Activated CD4-positive, alpha-beta T cell treated with anti-CD3 and anti-CD28 coated beads, Interleukin-2, amount 10 ng/mL, durations not matched to agents 7 days and 5 days (primary cell): ENCODE results near the gene RGS7. TPM values are rescaled to one million over a fixed set of nuclear protein-coding genes. Genes with fewer than 3 reads are reported as not detected.

Source experiments
- CTCF ChIA-PET: fragments of 350-600 bp; sonication (Branson Sonifier 250); formaldehyde crosslinking; loops from one replicate; lab custom pipeline; 2021; ENCODE audit warnings: antibody characterized with exemption; lab: Charles Lee
- POLR2A ChIA-PET: fragments of 350-600 bp; sonication (Branson Sonifier 250); formaldehyde crosslinking; loops from one replicate; lab custom pipeline; 2021; ENCODE audit warnings: antibody characterized with exemption; lab: Charles Lee
- DNase-seq: peaks from one replicate; pipeline ENCODE4 v3.0.0-alpha.2; 2020
- H3K27ac Mint-ChIP-seq: one replicate; pipeline ENCODE4 v1.8.0; 2021; ENCODE audit warnings: mild to moderate bottlenecking, moderate library complexity, mixed read lengths
- H3K27me3 Mint-ChIP-seq: one replicate; pipeline ENCODE4 v1.8.0; 2021; ENCODE audit warnings: mixed read lengths
- H3K36me3 Mint-ChIP-seq: one replicate; pipeline ENCODE4 v1.8.0; 2021; ENCODE audit warnings: low read depth, mixed read lengths
- H3K4me1 Mint-ChIP-seq: one replicate; pipeline ENCODE4 v1.8.0; 2021; ENCODE audit warnings: mixed read lengths
- H3K4me3 Mint-ChIP-seq: one replicate; pipeline ENCODE4 v1.8.0; 2021; ENCODE audit warnings: mild to moderate bottlenecking, moderate library complexity, mixed read lengths
- H3K9me3 Mint-ChIP-seq: one replicate; pipeline ENCODE4 v1.8.0; 2021; ENCODE audit warnings: mixed read lengths
- total RNA-seq, 2 experiments: library from RNA; stranded (reverse); gene quantifications; one replicate each; pipeline ENCODE4 v1.2.3, GENCODE V29; 2021

RGS7 gene
- total RNA-seq, 2 experiments from 2014 or later: not detected

DNA sequence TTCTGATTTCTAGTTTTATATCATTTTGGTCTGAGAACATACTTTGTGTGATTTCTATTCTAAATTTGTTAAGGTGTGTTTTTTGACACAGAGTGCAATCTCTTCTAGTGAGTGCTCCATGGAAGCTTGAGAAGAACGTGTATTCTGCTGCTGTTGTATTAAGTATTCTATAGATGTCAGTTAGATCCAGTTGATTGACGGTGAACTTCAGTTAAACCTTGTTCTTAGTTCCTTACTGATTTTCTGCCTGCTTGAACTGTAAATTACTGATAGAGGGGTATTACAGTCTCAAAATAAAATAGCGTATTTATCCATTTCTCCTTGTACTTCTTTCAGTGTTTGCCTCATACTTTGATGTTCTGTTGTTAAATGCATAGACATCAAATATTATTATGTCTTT lies 497.0 kb downstream of the RGS7 start:
- H3K36me3 Mint-ChIP-seq: no peaks in the 10 kb centered on the region
- CTCF ChIA-PET: no interaction called here
- no peak overlapping the region for H3K4me3 Mint-ChIP-seq
- no peak for DNase-seq
- H3K27ac Mint-ChIP-seq: no peak overlapping the region
- no peaks in the 10 kb centered on the region for H3K4me1 Mint-ChIP-seq
- POLR2A ChIA-PET: no interaction called here
- peaks cover 2% of the 10 kb centered on the region for H3K9me3 Mint-ChIP-seq
- H3K27me3 Mint-ChIP-seq: no peaks in the 10 kb centered on the region

DNA sequence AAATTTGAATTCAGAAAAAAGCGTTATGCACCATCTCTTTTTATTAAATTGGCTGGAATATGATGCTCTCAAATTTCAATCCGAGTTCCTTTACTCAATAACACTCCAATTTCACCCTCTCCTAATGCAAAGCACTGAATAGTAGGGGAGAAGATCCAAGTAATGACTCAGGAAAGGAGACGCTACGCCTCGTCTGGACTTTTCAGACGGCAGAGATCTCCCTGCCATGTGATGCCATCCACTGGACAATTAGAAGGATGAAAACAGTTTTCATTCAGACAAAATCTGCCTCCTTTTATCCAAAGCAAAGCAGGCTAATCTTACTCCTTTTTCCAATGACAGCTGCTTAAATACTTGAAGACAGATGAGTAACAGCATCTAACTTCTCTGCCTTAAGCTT lies 502.6 kb downstream of the RGS7 start:
- H3K36me3 Mint-ChIP-seq: no peaks in the 10 kb centered on the region
- H3K27ac Mint-ChIP-seq: no peak overlapping the region
- POLR2A ChIA-PET: no interaction called here
- CTCF ChIA-PET: no interaction called here
- H3K27me3 Mint-ChIP-seq: no peaks in the 10 kb centered on the region
- H3K9me3 Mint-ChIP-seq: no peaks in the 10 kb centered on the region
- H3K4me1 Mint-ChIP-seq: no peaks in the 10 kb centered on the region
- DNase-seq: no peak
- no peak overlapping the region for H3K4me3 Mint-ChIP-seq

DNA sequence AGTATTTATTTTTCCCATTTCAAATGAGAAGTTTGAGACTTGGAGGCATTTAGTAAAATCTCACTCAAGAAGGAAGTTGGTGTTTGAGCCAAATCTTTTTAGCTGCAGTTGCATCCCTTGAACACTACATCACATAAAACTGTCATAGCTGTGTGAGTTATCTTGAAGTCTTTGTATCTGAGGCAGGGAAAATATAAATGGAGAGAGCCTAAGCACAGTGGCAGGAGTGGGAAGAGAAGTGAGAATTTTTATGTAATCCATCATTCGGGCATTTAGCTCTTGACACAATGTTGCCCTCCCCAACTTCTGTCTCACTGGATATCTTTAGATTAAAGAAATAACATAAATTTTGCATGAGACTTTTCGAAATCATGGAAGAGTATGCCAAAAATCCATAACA lies 509.7 kb downstream of the RGS7 start:
- POLR2A ChIA-PET: no interaction called here
- CTCF ChIA-PET: no interaction called here
- no peaks in the 10 kb centered on the region for H3K4me1 Mint-ChIP-seq
- H3K36me3 Mint-ChIP-seq: no peaks in the 10 kb centered on the region
- H3K9me3 Mint-ChIP-seq: no peaks in the 10 kb centered on the region
- H3K27me3 Mint-ChIP-seq: no peaks in the 10 kb centered on the region
- H3K27ac Mint-ChIP-seq: no peak overlapping the region
- H3K4me3 Mint-ChIP-seq: no peak overlapping the region
- DNase-seq: no peak

DNA sequence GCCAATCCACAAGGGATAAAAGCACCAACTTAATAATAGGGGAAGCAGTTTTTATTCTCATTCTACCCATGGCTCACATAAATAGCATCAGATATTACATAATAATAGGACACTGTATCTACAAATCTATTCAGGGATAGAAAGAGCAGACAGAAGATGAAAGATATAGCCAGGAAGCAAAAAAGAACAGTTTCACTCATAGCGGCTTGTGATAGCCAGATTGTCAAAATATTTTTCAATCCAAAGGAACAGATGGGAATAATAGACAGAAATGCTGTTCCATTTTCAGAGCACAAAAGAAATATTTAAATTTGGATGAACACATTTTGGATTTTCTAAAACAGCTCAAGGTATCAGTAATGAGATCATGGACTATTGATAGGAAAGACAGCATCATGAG lies 512.5 kb downstream of the RGS7 start:
- DNase-seq: no peak
- CTCF ChIA-PET: no interaction called here
- Mint-ChIP-seq H3K27me3 (no peaks in the 10 kb centered on the region), H3K4me3 (no peak overlapping the region), H3K9me3 (no peaks in the 10 kb centered on the region), H3K36me3 (no peaks in the 10 kb centered on the region), H3K4me1 (no peaks in the 10 kb centered on the region), H3K27ac (no peak overlapping the region)
- POLR2A ChIA-PET: no interaction called here

DNA sequence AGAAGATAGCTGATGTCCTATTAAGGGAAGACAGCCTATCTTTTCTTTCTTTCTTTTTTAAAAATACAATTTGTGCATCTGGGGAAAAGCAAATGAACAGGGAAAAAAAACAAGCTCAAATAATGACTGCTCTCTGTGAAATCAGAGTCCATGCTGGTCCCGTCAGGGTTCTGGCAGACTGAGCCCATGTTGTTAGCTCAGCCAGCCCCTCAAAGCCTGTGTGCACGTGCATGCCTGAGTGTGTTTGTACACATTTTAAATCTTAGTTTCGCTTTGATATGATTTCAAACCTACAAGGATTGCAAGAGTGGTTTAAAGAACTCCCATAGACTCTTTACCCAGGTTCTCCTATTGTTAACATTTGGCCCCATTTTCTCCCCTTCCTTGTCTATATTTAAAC lies 513.2 kb downstream of the RGS7 start:
- Mint-ChIP-seq H3K36me3 (no peaks in the 10 kb centered on the region), H3K27me3 (no peaks in the 10 kb centered on the region), H3K4me1 (no peaks in the 10 kb centered on the region), H3K4me3 (no peak overlapping the region), H3K27ac (no peak overlapping the region), H3K9me3 (no peaks in the 10 kb centered on the region)
- ChIA-PET POLR2A (no interaction called here), CTCF (no interaction called here)
- no peak for DNase-seq

DNA sequence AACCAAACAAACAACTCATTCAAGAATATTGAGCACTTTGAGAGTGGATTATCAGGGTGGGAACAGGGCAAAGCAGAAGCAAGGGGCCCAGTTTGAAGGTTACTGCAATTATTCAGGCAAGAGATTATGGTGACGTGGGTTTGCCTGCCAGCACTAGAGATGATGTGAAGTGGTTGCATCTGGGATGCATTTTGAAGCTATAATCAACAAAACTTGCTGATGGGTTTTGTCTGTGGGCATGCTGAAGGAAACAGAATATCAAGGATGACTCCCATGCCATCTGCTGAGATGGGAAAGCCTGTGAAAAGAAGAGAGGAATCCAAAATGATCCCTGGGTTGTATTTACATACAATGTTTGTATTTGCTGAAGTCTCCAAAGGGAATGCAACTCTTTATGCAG lies 520.7 kb downstream of the RGS7 start:
- Mint-ChIP-seq H3K27ac (no peak overlapping the region), H3K27me3 (no peaks in the 10 kb centered on the region), H3K9me3 (peaks cover 2% of the 10 kb centered on the region), H3K4me1 (no peaks in the 10 kb centered on the region), H3K36me3 (no peaks in the 10 kb centered on the region), H3K4me3 (no peak overlapping the region)
- ChIA-PET CTCF (no interaction called here), POLR2A (no interaction called here)
- no peak for DNase-seq

DNA sequence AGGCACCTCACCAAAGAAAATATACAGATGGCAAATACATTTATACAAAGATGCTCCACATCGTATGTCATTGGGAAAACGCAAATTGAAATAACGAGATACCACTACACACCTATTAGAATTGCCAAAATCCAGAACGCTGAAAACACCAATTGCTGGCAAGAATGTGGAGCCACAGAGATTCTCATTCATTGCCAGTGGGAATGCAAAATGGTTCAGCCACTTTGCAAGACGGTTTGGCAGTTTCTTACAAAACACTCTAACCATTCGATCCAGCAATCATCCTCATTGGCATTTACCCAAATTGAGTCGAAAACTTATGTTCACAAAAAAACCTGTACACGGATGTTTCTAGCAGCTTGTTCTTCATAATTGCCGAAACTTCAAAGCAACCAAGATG lies 521.7 kb downstream of the RGS7 start:
- H3K27me3 Mint-ChIP-seq: no peaks in the 10 kb centered on the region
- no peak for DNase-seq
- no peak overlapping the region for H3K4me3 Mint-ChIP-seq
- no peaks in the 10 kb centered on the region for H3K36me3 Mint-ChIP-seq
- H3K27ac Mint-ChIP-seq: no peak overlapping the region
- peaks cover 2% of the 10 kb centered on the region for H3K9me3 Mint-ChIP-seq
- POLR2A ChIA-PET: no interaction called here
- no peaks in the 10 kb centered on the region for H3K4me1 Mint-ChIP-seq
- CTCF ChIA-PET: no interaction called here

DNA sequence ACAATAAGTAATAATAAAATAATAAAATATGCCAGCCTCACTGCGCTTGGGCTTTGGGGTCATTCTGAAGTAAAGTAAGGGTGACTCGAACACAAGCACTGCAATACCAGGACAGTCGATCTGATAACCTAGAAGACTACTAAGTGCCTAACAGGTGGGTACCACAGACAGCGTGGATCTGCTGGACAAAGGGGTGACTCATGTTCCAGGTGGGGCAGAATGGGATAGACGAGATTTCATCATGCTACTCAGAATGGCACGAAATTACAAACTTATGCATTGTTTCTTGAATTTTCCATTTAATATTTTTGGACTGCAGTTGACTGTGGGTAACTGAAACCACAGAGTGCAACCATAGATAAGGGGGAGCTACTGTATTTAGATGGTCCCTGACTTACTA lies 523.9 kb downstream of the RGS7 start:
- CTCF ChIA-PET: no interaction called here

DNA sequence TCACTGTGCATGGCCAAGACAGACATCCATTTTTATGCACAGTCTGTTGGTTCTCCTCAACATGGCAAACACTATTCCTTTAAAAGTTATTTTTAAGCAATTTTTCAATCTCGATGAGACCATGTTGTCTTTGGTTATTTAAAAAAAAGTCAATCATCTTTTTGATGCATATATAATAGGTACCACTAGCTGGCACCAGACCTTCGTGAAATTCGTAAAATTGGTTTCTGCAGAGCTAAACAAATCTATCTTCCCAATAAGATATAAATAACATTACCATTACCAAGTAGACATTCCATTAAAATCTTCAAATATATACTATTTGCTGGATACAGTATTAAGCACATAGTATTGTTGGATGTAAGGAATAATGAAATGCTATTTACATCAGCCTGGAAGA lies 525.1 kb downstream of the RGS7 start:
- no peaks in the 10 kb centered on the region for H3K4me1 Mint-ChIP-seq
- H3K27ac Mint-ChIP-seq: no peak overlapping the region
- no peak for DNase-seq
- no peaks in the 10 kb centered on the region for H3K27me3 Mint-ChIP-seq
- H3K4me3 Mint-ChIP-seq: no peak overlapping the region
- no peaks in the 10 kb centered on the region for H3K36me3 Mint-ChIP-seq
- CTCF ChIA-PET: no interaction called here
- peaks cover 2% of the 10 kb centered on the region for H3K9me3 Mint-ChIP-seq
- POLR2A ChIA-PET: no interaction called here

More for the DNA sequence above, 523.9 kb downstream of the RGS7 start:
- Mint-ChIP-seq H3K27me3 (no peaks in the 10 kb centered on the region), H3K36me3 (no peaks in the 10 kb centered on the region), H3K4me1 (no peaks in the 10 kb centered on the region), H3K4me3 (no peak overlapping the region), H3K9me3 (peaks cover 2% of the 10 kb centered on the region), H3K27ac (no peak overlapping the region)
- DNase-seq: no peak
- POLR2A ChIA-PET: no interaction called here

DNA sequence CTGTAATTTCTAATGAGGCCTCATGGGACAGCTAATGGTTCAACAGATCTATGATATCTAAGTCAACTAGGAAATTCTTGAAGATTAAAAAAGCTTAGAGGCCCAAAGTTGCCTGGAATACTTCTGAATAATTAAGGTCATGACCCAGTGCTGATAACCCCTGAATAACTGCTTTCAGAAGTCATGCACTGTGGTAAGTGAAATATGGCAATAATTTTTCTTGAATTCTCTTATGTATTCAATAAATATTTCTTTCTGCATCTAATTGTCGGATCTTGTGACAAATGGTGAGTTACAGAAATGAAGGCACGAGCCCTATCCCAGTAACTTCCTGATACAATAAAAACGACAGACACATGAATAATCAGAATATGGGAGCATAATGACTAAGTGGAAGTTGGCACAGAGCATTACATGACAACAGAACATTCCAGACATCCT lies 525.8 kb downstream of the RGS7 start:
- peaks cover 2% of the 10 kb centered on the region for H3K9me3 Mint-ChIP-seq
- ChIA-PET CTCF (no interaction called here), POLR2A (no interaction called here)
- H3K27me3 Mint-ChIP-seq: no peaks in the 10 kb centered on the region
- H3K36me3 Mint-ChIP-seq: no peaks in the 10 kb centered on the region
- H3K4me1 Mint-ChIP-seq: no peaks in the 10 kb centered on the region
- no peak for DNase-seq
- H3K4me3 Mint-ChIP-seq: no peak overlapping the region
- no peak overlapping the region for H3K27ac Mint-ChIP-seq

DNA sequence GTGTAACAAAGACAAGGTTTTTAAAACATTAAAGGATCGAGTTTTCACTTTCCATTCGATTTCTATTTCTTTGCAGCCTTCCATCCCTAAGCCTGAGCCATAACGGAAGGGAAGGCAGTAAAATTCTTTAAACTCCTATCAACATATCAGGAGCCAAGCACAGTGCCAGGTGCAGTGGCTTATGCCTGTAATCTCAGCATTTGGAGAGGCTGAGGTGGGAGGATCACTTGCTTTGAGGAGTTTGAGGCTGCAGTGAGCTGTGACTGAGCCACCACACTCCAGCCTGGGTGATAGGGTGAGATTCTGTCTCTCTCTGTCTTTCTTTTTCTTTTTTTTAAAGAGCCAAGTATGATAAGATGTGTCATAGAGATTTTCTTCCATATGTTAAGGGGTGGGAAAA lies 527.5 kb downstream of the RGS7 start:
- Mint-ChIP-seq H3K36me3 (no peaks in the 10 kb centered on the region), H3K27me3 (no peaks in the 10 kb centered on the region), H3K9me3 (peaks cover 2% of the 10 kb centered on the region), H3K27ac (no peak overlapping the region), H3K4me1 (no peaks in the 10 kb centered on the region), H3K4me3 (no peak overlapping the region)
- CTCF ChIA-PET: no interaction called here
- DNase-seq: no peak
- POLR2A ChIA-PET: no interaction called here

DNA sequence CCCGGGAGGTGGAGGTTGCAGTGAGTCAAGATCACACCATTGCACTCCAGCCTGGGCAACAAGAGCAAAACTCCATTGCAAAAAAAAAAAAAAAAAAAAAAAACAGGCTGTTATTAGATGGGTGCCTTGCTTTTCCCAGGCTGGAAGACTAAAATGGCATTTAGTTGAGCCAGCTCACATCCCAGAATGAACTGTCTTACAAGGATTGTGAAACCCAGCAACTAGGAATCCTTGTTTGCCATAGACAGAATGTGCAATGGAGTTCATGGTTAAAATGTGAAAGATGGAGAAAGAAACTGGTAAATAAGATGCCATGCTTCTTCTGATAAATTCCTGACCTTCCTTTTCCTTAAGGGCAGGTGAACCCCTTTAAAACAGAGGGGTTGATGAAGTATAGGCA lies 529.2 kb downstream of the RGS7 start:
- no peak for DNase-seq
- POLR2A ChIA-PET: no interaction called here
- Mint-ChIP-seq H3K9me3 (no peaks in the 10 kb centered on the region), H3K27me3 (no peaks in the 10 kb centered on the region), H3K4me1 (no peaks in the 10 kb centered on the region), H3K36me3 (no peaks in the 10 kb centered on the region), H3K27ac (no peak overlapping the region), H3K4me3 (no peak overlapping the region)
- CTCF ChIA-PET: no interaction called here

DNA sequence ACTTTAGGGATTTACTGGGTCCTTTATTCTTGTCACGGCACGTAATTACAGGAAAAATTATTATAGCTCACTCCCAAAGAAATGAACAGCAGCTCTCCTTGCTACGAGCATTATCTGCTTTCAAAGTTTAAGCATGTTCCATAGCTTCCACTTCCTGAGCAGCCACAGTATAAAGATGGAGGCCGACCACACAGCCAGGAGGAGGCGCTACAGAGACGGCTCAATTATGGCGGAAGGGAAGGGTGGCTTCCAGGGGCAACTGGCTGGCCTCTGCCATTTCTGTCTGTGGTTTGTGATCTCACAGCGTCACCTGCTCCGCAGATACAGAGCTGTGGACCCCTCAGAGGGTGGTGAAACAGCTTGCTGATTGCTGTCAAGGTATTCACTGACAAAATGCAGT lies 532.8 kb downstream of the RGS7 start:
- ChIA-PET CTCF (no interaction called here), POLR2A (no interaction called here)
- no peak for DNase-seq
- Mint-ChIP-seq H3K9me3 (no peaks in the 10 kb centered on the region), H3K36me3 (no peaks in the 10 kb centered on the region), H3K4me3 (no peak overlapping the region), H3K27ac (no peak overlapping the region), H3K4me1 (no peaks in the 10 kb centered on the region), H3K27me3 (no peaks in the 10 kb centered on the region)

DNA sequence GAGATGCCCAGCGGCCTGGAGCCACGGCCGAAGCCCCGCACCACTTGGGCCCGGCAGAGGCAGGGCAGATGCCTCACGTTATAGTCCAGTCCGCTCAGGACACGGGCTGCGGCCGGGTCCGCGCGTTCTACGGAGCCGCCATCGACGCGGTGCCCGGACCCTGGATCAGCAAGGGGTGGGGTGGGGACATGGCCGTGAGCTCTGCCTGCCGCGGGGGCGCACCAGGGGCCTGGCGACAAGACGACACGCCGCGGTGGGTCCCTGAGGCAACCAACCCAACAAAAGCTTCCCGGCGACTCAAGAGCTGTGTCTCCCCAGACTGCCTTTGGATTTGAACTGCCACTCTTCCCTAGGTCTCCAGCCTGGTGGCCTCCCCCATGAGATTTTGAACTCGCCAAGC lies 533.6 kb downstream of the RGS7 start:
- no peak overlapping the region for H3K27ac Mint-ChIP-seq
- no peaks in the 10 kb centered on the region for H3K27me3 Mint-ChIP-seq
- POLR2A ChIA-PET: no interaction called here
- no peak overlapping the region for H3K4me3 Mint-ChIP-seq
- no peaks in the 10 kb centered on the region for H3K4me1 Mint-ChIP-seq
- DNase-seq: no peak
- CTCF ChIA-PET: no interaction called here
- no peaks in the 10 kb centered on the region for H3K36me3 Mint-ChIP-seq
- H3K9me3 Mint-ChIP-seq: no peaks in the 10 kb centered on the region
